ENCODE data around the gene PTER. TPM values are rescaled to one million over a fixed set of nuclear protein-coding genes. Genes with fewer than 3 reads are reported as not detected.

The PTER gene
- total RNA-seq, 1 donor from 2014 or later, result 7.8 TPM

- H3K27me3 Mint-ChIP-seq (ENCODE audit: low read depth), result peaks cover 7% of the 10 kb centered on the region
- no peak for TF ChIP-seq CTCF (conservative IDR thresholded peaks at IDR 0.05)
- peaks cover 5% of the 10 kb centered on the region for H3K4me1 Mint-ChIP-seq
- H3K9me3 Mint-ChIP-seq, result no peaks in the 10 kb centered on the region
- H3K36me3 Mint-ChIP-seq (ENCODE audit: low read depth), result no peaks in the 10 kb centered on the region
- H3K4me3 Mint-ChIP-seq, result no peak overlapping the region
- H3K27ac Mint-ChIP-seq (ENCODE audit: unreplicated experiment), result no peak overlapping the region
- DNase-seq (ENCODE audit: low read depth, low spot score), result no peak
Observed at GRCh38 chr10:16509996-16510395, 73.2 kb downstream of the PTER start.

DNA sequence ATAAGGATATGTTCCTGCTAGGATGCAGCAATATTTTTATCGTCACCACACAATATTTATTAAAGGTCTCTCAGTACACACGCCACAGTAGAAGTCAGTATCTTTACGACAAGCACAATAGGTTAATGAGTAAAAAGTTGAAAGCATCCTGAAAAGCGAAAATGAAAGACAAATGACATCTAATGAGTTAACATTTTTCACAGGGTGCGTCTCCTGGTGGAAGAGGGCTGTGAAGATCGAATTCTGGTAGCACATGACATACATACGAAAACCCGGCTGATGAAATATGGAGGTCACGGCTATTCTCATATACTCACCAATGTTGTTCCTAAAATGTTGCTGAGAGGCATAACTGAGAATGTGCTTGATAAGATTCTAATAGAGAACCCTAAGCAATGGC is 74.0 kb downstream of the PTER start:
- TF ChIP-seq CTCF (conservative IDR thresholded peaks at IDR 0.05), result no peak
- H3K4me3 Mint-ChIP-seq, result no peak overlapping the region
- no peaks in the 10 kb centered on the region for H3K9me3 Mint-ChIP-seq
- peaks cover 9% of the 10 kb centered on the region for H3K27me3 Mint-ChIP-seq (ENCODE audit: low read depth)
- H3K36me3 Mint-ChIP-seq (ENCODE audit: low read depth), result no peaks in the 10 kb centered on the region
- H3K4me1 Mint-ChIP-seq, result peaks cover 5% of the 10 kb centered on the region
- no peak overlapping the region for H3K27ac Mint-ChIP-seq (ENCODE audit: unreplicated experiment)
- no peak for DNase-seq (ENCODE audit: low read depth, low spot score)

DNA sequence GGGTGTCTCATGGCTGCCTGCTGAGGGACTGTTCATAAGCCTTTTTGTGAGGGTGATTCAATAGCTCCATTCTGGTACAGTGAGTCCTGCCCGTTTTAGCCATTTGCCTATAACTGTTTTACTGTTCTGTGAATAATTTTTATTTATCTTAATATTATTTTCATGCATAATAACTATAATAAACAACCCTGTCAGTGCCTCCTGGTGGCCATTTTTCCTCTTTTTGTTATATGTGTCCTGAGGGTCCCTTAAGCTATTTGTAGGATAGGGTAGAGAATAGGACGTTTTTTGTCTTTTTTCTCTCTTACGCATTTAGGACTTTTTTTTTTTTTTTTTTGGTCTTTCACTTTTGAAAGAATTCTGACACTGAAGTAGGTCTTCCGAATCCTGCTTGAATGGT is 82.0 kb downstream of the PTER start:
- H3K36me3 Mint-ChIP-seq (ENCODE audit: low read depth), result no peaks in the 10 kb centered on the region
- DNase-seq (ENCODE audit: low read depth, low spot score), result no peak
- peak overlapping the region; percentile 83 for H3K4me3 Mint-ChIP-seq
- H3K27ac Mint-ChIP-seq (ENCODE audit: unreplicated experiment), result no peak overlapping the region
- H3K9me3 Mint-ChIP-seq, result no peaks in the 10 kb centered on the region
- peak; percentile 56 for TF ChIP-seq CTCF (conservative IDR thresholded peaks at IDR 0.05)
- peaks cover 84% of the 10 kb centered on the region for H3K27me3 Mint-ChIP-seq (ENCODE audit: low read depth)
- peaks cover 24% of the 10 kb centered on the region for H3K4me1 Mint-ChIP-seq

- Mint-ChIP-seq H3K4me3 (peak overlapping the region; percentile 83), H3K36me3 (ENCODE audit: low read depth) (no peaks in the 10 kb centered on the region), H3K27me3 (ENCODE audit: low read depth) (peaks cover 88% of the 10 kb centered on the region), H3K9me3 (no peaks in the 10 kb centered on the region), H3K4me1 (peaks cover 24% of the 10 kb centered on the region), H3K27ac (ENCODE audit: unreplicated experiment) (no peak overlapping the region)
- no peak for TF ChIP-seq CTCF (conservative IDR thresholded peaks at IDR 0.05)
- DNase-seq (ENCODE audit: low read depth, low spot score), result no peak
Observed at GRCh38 chr10:16519250-16519907, 82.6 kb downstream of the PTER start.

- peak overlapping the region; percentile 83 for H3K4me3 Mint-ChIP-seq
- no peaks in the 10 kb centered on the region for H3K9me3 Mint-ChIP-seq
- DNase-seq (ENCODE audit: low read depth, low spot score), result no peak
- TF ChIP-seq CTCF (conservative IDR thresholded peaks at IDR 0.05), result no peak
- peaks cover 90% of the 10 kb centered on the region for H3K27me3 Mint-ChIP-seq (ENCODE audit: low read depth)
- no peak overlapping the region for H3K27ac Mint-ChIP-seq (ENCODE audit: unreplicated experiment)
- H3K36me3 Mint-ChIP-seq (ENCODE audit: low read depth), result no peaks in the 10 kb centered on the region
- H3K4me1 Mint-ChIP-seq, result peaks cover 24% of the 10 kb centered on the region
Observed at GRCh38 chr10:16519908-16520861, 83.4 kb downstream of the PTER start.
